GM12875 (cell line): ENCODE results near the gene CHRNA9.
"Not testable (repeated sequence)": the region's sequence is repeated elsewhere in the genome, so short reads cannot be mapped to it uniquely, and the experiment has no call there.

ENCODE experiments used
- H3K4me3 ChIP-seq: one replicate; pipeline ENCODE4 v1.5.1; 2011; ENCODE audit warnings: low read depth, low read length, control low read depth
- CTCF ChIP-seq: IDR thresholded peaks from 2 replicates; pipeline ENCODE4 v1.5.1; 2011; ENCODE audit warnings: low read depth, mild to moderate bottlenecking, control low read depth, inconsistent platforms, low read length, moderate library complexity, borderline replicate concordance; ENCODE audit not compliant: insufficient read depth

The CHRNA9 gene

GRCh38 chr4:40334591-40335524 lies at the start of gene CHRNA9:
Gene CHRNA9 (plus strand): TSS chr4:40335333. CDS start chr4:40335468, 135 bp downstream.
- TF ChIP-seq CTCF, result no peak
- no peak within 1 kb of the TSS for H3K4me3 ChIP-seq

- no peak for TF ChIP-seq CTCF
- H3K4me3 ChIP-seq, result no peak overlapping the region
Observed at GRCh38 chr4:40285692-40286091, 49.4 kb upstream of the CHRNA9 start.

- no peak overlapping the region for H3K4me3 ChIP-seq
- TF ChIP-seq CTCF, result no peak
Observed at GRCh38 chr4:40288566-40288965, 46.6 kb upstream of the CHRNA9 start.

GRCh38 chr4:40289366-40290188 lies 45.6 kb upstream of the CHRNA9 start:
- no peak overlapping the region for H3K4me3 ChIP-seq
- no peak for TF ChIP-seq CTCF

- not testable (repeated sequence) for H3K4me3 ChIP-seq
Observed at GRCh38 chr4:40290611-40291186, 44.4 kb upstream of the CHRNA9 start.

GRCh38 chr4:40292313-40292759 lies 42.8 kb upstream of the CHRNA9 start:
- H3K4me3 ChIP-seq, result no peak overlapping the region
- no peak for TF ChIP-seq CTCF

GRCh38 chr4:40294339-40294738 lies 40.8 kb upstream of the CHRNA9 start:
- no peak for TF ChIP-seq CTCF
- H3K4me3 ChIP-seq, result no peak overlapping the region

- H3K4me3 ChIP-seq, result not testable (repeated sequence)
Observed at GRCh38 chr4:40295030-40295429, 40.1 kb upstream of the CHRNA9 start.
